H9 (cell line): Measurements from ENCODE around the gene UBL4A. TPM values are rescaled to one million over a fixed set of nuclear protein-coding genes. Genes with fewer than 3 reads are reported as not detected.

Experiments
- DNase-seq: peaks from one replicate; pipeline ENCODE4 v3.0.0-alpha.2; 2017
- H2AFZ ChIP-seq: one replicate; pipeline ENCODE4 v1.6.1; 2013; ENCODE audit warnings: mild to moderate bottlenecking, low read length, control low read depth, moderate library complexity
- H2AK5ac ChIP-seq: 2 replicates; pipeline ENCODE4 v1.6.1; 2013; ENCODE audit warnings: low read length, control low read depth, mixed read lengths; ENCODE audit not compliant: insufficient read length
- H2BK120ac ChIP-seq: one replicate; pipeline ENCODE4 v1.6.1; 2013; ENCODE audit warnings: low read depth, mild to moderate bottlenecking, low read length, control low read depth, inconsistent platforms; ENCODE audit not compliant: poor library complexity, severe bottlenecking
- H2BK12ac ChIP-seq: 2 replicates; pipeline ENCODE4 v1.6.1; 2013; ENCODE audit warnings: low read length, control low read depth, mixed read lengths, low read depth; ENCODE audit not compliant: insufficient read length
- H2BK15ac ChIP-seq: 2 replicates; pipeline ENCODE4 v1.6.1; 2013; ENCODE audit warnings: low read depth, low read length, control low read depth
- H2BK20ac ChIP-seq: one replicate; pipeline ENCODE4 v1.6.1; 2013; ENCODE audit warnings: low read depth, mild to moderate bottlenecking, low read length, control low read depth, inconsistent platforms; ENCODE audit not compliant: poor library complexity, severe bottlenecking
- H2BK5ac ChIP-seq: 2 replicates; pipeline ENCODE4 v1.6.1; 2013; ENCODE audit warnings: low read length, control low read depth, mixed read lengths; ENCODE audit not compliant: insufficient read length
- H3K14ac ChIP-seq: 2 replicates; pipeline ENCODE4 v1.6.1; 2013; ENCODE audit warnings: low read length, control low read depth; ENCODE audit not compliant: insufficient read depth
- H3K18ac ChIP-seq: 2 replicates; pipeline ENCODE4 v1.6.1; 2013; ENCODE audit warnings: low read depth, mild to moderate bottlenecking, mixed read lengths, low read length, control low read depth; ENCODE audit not compliant: insufficient read length
- H3K23ac ChIP-seq: 2 replicates; pipeline ENCODE4 v1.6.1; 2013; ENCODE audit warnings: low read length, control low read depth, mixed read lengths, low read depth; ENCODE audit not compliant: insufficient read length
- H3K23me2 ChIP-seq: 2 replicates; pipeline ENCODE4 v1.6.1; 2013; ENCODE audit warnings: low read depth, mild to moderate bottlenecking, mixed read lengths, low read length, control low read depth; ENCODE audit not compliant: insufficient read length, poor library complexity, severe bottlenecking
- H3K27ac ChIP-seq: 2 replicates; pipeline ENCODE4 v1.5.1; 2013; ENCODE audit warnings: low read length, control low read depth, mixed read lengths, low read depth; ENCODE audit not compliant: insufficient read length
- H3K27me3 ChIP-seq: 2 replicates; pipeline ENCODE4 v1.6.1; 2013; ENCODE audit warnings: low read length, control low read depth, inconsistent platforms; ENCODE audit not compliant: insufficient read depth
- H3K4ac ChIP-seq: 2 replicates; pipeline ENCODE4 v1.6.1; 2013; ENCODE audit warnings: low read depth, mild to moderate bottlenecking, control low read depth, inconsistent platforms, low read length, moderate library complexity
- H3K4me1 ChIP-seq: 2 replicates; pipeline ENCODE4 v1.6.1; 2013; ENCODE audit warnings: low read length, control low read depth, inconsistent platforms; ENCODE audit not compliant: insufficient read depth
- H3K4me2 ChIP-seq: 2 replicates; pipeline ENCODE4 v1.6.1; 2013; ENCODE audit warnings: low read length, control low read depth, mixed read lengths; ENCODE audit not compliant: insufficient read length, insufficient read depth
- H3K56ac ChIP-seq: 2 replicates; pipeline ENCODE4 v1.6.1; 2013; ENCODE audit warnings: low read depth, mild to moderate bottlenecking, mixed read lengths, low read length, control low read depth; ENCODE audit not compliant: insufficient read length
- H3K79me1 ChIP-seq: 2 replicates; pipeline ENCODE4 v1.6.1; 2013; ENCODE audit warnings: low read depth, mild to moderate bottlenecking, moderate library complexity, low read length, control low read depth, inconsistent platforms; ENCODE audit not compliant: insufficient read depth, poor library complexity, severe bottlenecking
- H3K79me2 ChIP-seq: 2 replicates; pipeline ENCODE4 v1.6.1; 2013; ENCODE audit warnings: low read length, control low read depth, inconsistent platforms; ENCODE audit not compliant: insufficient read depth
- H3K9ac ChIP-seq: 2 replicates; pipeline ENCODE4 v1.6.1; 2013; ENCODE audit warnings: low read length, control low read depth, mixed read lengths; ENCODE audit not compliant: insufficient read length; ENCODE audit errors: extremely low read depth
- H3K9me3 ChIP-seq: one replicate; pipeline ENCODE4 v1.6.1; 2013; ENCODE audit warnings: low read depth, low read length, inconsistent platforms; ENCODE audit not compliant: control insufficient read depth
- H3T11ph ChIP-seq: one replicate; pipeline ENCODE4 v1.6.1; 2013; ENCODE audit warnings: mild to moderate bottlenecking, low read length, control low read depth, inconsistent platforms
- H4K20me1 ChIP-seq: one replicate; pipeline ENCODE4 v1.6.1; 2013; ENCODE audit not compliant: control insufficient read depth, insufficient read length, insufficient read depth
- H4K5ac ChIP-seq: 2 replicates; pipeline ENCODE4 v1.6.1; 2013; ENCODE audit warnings: low read depth, mild to moderate bottlenecking, mixed read lengths, low read length, control low read depth; ENCODE audit not compliant: insufficient read length
- H4K8ac ChIP-seq: replicated peaks from 2 replicates; pipeline ENCODE4 v1.6.1; 2013; ENCODE audit warnings: low read length, control low read depth, mixed read lengths, low read depth; ENCODE audit not compliant: insufficient read length
- H4K91ac ChIP-seq: 2 replicates; pipeline ENCODE4 v1.6.1; 2013; ENCODE audit warnings: low read depth, mild to moderate bottlenecking, moderate library complexity, mixed read lengths, low read length, control low read depth; ENCODE audit not compliant: insufficient read length
- H3K27ac Mint-ChIP-seq, 3 experiments: 2 replicates in 2 of 3; 3 replicates in 1 of 3; pipeline ENCODE4 v1.8.0; 2020 to 2021; ENCODE audit warnings: mixed read lengths in 3 of 3, mild to moderate bottlenecking in 1 of 3, moderate library complexity in 1 of 3
- H3K27me3 Mint-ChIP-seq: 2 replicates; pipeline ENCODE4 v1.8.0; 2021; ENCODE audit warnings: low read depth, mild to moderate bottlenecking, moderate library complexity, mixed read lengths
- H3K36me3 Mint-ChIP-seq, 3 experiments: 2 replicates in 2 of 3; 3 replicates in 1 of 3; pipeline ENCODE4 v1.8.0; 2020 to 2021; ENCODE audit warnings: low read depth in 3 of 3, mixed read lengths in 3 of 3; ENCODE audit not compliant: insufficient read depth in 1 of 3
- H3K4me1 Mint-ChIP-seq, 2 experiments: 2 replicates each; pipeline ENCODE4 v1.8.0; 2020; ENCODE audit warnings: mixed read lengths in 2 of 2
- H3K4me3 Mint-ChIP-seq, 2 experiments: 2 replicates in 1 of 2; 3 replicates in 1 of 2; pipeline ENCODE4 v1.8.0; 2020 to 2021; ENCODE audit warnings: mild to moderate bottlenecking in 2 of 2, mixed read lengths in 2 of 2, moderate library complexity in 1 of 2
- H3K9me3 Mint-ChIP-seq, 2 experiments: 2 replicates in 1 of 2; 3 replicates in 1 of 2; pipeline ENCODE4 v1.8.0; 2020; ENCODE audit warnings: mild to moderate bottlenecking in 2 of 2, mixed read lengths in 2 of 2, moderate library complexity in 1 of 2
- CTCF ChIP-seq: fragments of 200-600 bp; sonication (generic); conservative IDR thresholded peaks from 3 replicates; pipeline ENCODE4 v1.8.0; 2021; ENCODE audit warnings: antibody characterized with exemption, mild to moderate bottlenecking
- WGBS: extraction: QIAGEN DNeasy Blood & Tissue Kit; methylation state at CpG from one replicate; pipeline ENCODE4 v1.1.7; 2013; ENCODE audit warnings: missing lambda C conversion rate, low lambda C conversion rate, mixed read lengths; ENCODE audit not compliant: insufficient read length; ENCODE audit errors: extremely low coverage; 5-methylcytosine and 5-hydroxymethylcytosine counted together
- total RNA-seq: library from RNA; stranded (reverse); gene quantifications from 2 replicates; pipeline ENCODE4 v1.2.1, GENCODE V29; 2021

UBL4A gene
- total RNA-seq, 1 experiment from 2014 or later: 30.9 TPM

GRCh38 chrX:154452823-154453222 is 33.6 kb downstream of the UBL4A start:
- no peak for TF ChIP-seq CTCF
- Histone ChIP-seq H4K5ac (no peak overlapping the region), H3K4me2 (no peak overlapping the region)

More at GRCh38 chrX:154452823-154453222, 33.6 kb downstream of the UBL4A start:
- no peaks in the 10 kb centered on the region for H4K20me1 ChIP-seq
- no peak overlapping the region for H2BK5ac ChIP-seq
- H3K9ac ChIP-seq: no peak overlapping the region
- H2AK5ac ChIP-seq: no peak overlapping the region
- H3K18ac ChIP-seq: no peak overlapping the region
- Mint-ChIP-seq H3K27ac (no peak overlapping the region; a peak in 1 of 7 replicates), H3K36me3 (peaks cover 31 to 43% (median 36%) of the 10 kb centered on the region in 3 experiments), H3K4me1 (peaks cover 0 to 3% of the 10 kb centered on the region in 2 experiments; a peak in 1 of 4 replicates), H3K9me3 (peaks cover 63 to 89% of the 10 kb centered on the region in 2 experiments), H3K4me3 (no peak overlapping the region), H3K27me3 (peaks cover 25% of the 10 kb centered on the region)
- DNase-seq: no peak
- H3K4ac ChIP-seq: no peak overlapping the region
- H3K14ac ChIP-seq: no peak overlapping the region
- H2BK20ac ChIP-seq: no peak overlapping the region
- no peak overlapping the region for H3K56ac ChIP-seq
- H4K8ac ChIP-seq: no peak overlapping the region
- no peak overlapping the region for H2BK12ac ChIP-seq
- H2AFZ ChIP-seq: no peak overlapping the region
- no peaks in the 10 kb centered on the region for H3K27me3 ChIP-seq
- H4K91ac ChIP-seq: no peak overlapping the region
- H3K79me1 ChIP-seq: no peaks in the 10 kb centered on the region
- H3T11ph ChIP-seq: no peak overlapping the region
- no peak overlapping the region for H3K23ac ChIP-seq
- no peak overlapping the region for H3K27ac ChIP-seq
- no peaks in the 10 kb centered on the region for H3K79me2 ChIP-seq
- H3K4me1 ChIP-seq: no peaks in the 10 kb centered on the region
- no CpG with 5 or more reads among the region's 9 CpGs for WGBS
- no peak overlapping the region for H2BK120ac ChIP-seq
- no peak overlapping the region for H2BK15ac ChIP-seq
- H3K9me3 ChIP-seq: peaks cover 23% of the 10 kb centered on the region
- no peaks in the 10 kb centered on the region for H3K23me2 ChIP-seq
